ENCODE results near the gene PTPRM.
A peak's percentile ranks its signal among the peaks of the same experiment; 100 is the strongest.

PTPRM gene

GRCh38 chr18:8084160-8084559, 517.0 kb downstream of the PTPRM start:
- FAIRE-seq (no peak), DNase-seq (ENCODE audit: low spot score) (peak; percentile 43)

GRCh38 chr18:8088626-8089025, 521.5 kb downstream of the PTPRM start:
- DNase-seq (ENCODE audit: low spot score) (no peak), FAIRE-seq (no peak)

- DNase-seq (ENCODE audit: low spot score) (no peak), FAIRE-seq (no peak)
Measured at GRCh38 chr18:8091035-8091434, 523.9 kb downstream of the PTPRM start.

- FAIRE-seq: no peak
- no peak for DNase-seq (ENCODE audit: low spot score)
Measured at GRCh38 chr18:8095947-8096570, 528.9 kb downstream of the PTPRM start.

GRCh38 chr18:8097399-8097798, 530.3 kb downstream of the PTPRM start:
- no peak for FAIRE-seq
- DNase-seq (ENCODE audit: low spot score): no peak

GRCh38 chr18:8097927-8098326, 530.8 kb downstream of the PTPRM start:
- no peak for DNase-seq (ENCODE audit: low spot score)
- no peak for FAIRE-seq

- peak; percentile 88 for FAIRE-seq
Measured at GRCh38 chr18:8106603-8107002, 539.5 kb downstream of the PTPRM start.

GRCh38 chr18:8107426-8107825, 540.3 kb downstream of the PTPRM start:
- FAIRE-seq (peak; percentile 95), DNase-seq (ENCODE audit: low spot score) (peak; percentile 73)

More at GRCh38 chr18:8106603-8107002, 539.5 kb downstream of the PTPRM start:
- DNase-seq (ENCODE audit: low spot score): peak; percentile 58

- FAIRE-seq: no peak
- DNase-seq (ENCODE audit: low spot score): no peak
Measured at GRCh38 chr18:8114480-8114879, 547.4 kb downstream of the PTPRM start.

- FAIRE-seq (peak; percentile 2), DNase-seq (ENCODE audit: low spot score) (peak; percentile 23)
Measured at GRCh38 chr18:8116341-8117005, 549.4 kb downstream of the PTPRM start.

GRCh38 chr18:8117006-8117371, 549.9 kb downstream of the PTPRM start:
- FAIRE-seq: no peak
- no peak for DNase-seq (ENCODE audit: low spot score)

GRCh38 chr18:8121101-8121500, 554.0 kb downstream of the PTPRM start:
- FAIRE-seq: no peak
- DNase-seq (ENCODE audit: low spot score): no peak

GRCh38 chr18:8121942-8122480, 554.9 kb downstream of the PTPRM start:
- DNase-seq (ENCODE audit: low spot score) (peak; percentile 71), FAIRE-seq (peak; percentile 91)

- peak; percentile 35 for DNase-seq (ENCODE audit: low spot score)
- FAIRE-seq: no peak
Measured at GRCh38 chr18:8124232-8125146, 557.4 kb downstream of the PTPRM start.

GRCh38 chr18:8130096-8130495, 563.0 kb downstream of the PTPRM start:
- no peak for DNase-seq (ENCODE audit: low spot score)
- no peak for FAIRE-seq

- no peak for DNase-seq (ENCODE audit: low spot score)
Measured at GRCh38 chr18:8133032-8133431, 565.9 kb downstream of the PTPRM start.

GRCh38 chr18:8133888-8134287, 566.8 kb downstream of the PTPRM start:
- no peak for DNase-seq (ENCODE audit: low spot score)
- FAIRE-seq: no peak

More at GRCh38 chr18:8133032-8133431, 565.9 kb downstream of the PTPRM start:
- FAIRE-seq: no peak

- FAIRE-seq (no peak), DNase-seq (ENCODE audit: low spot score) (no peak)
Measured at GRCh38 chr18:8139127-8139527, 572.0 kb downstream of the PTPRM start.

GRCh38 chr18:8139891-8140406, 572.8 kb downstream of the PTPRM start:
- DNase-seq (ENCODE audit: low spot score) (no peak), FAIRE-seq (no peak)

- no peak for FAIRE-seq
- no peak for DNase-seq (ENCODE audit: low spot score)
Measured at GRCh38 chr18:8140841-8141501, 573.9 kb downstream of the PTPRM start.

- no peak for FAIRE-seq
Measured at GRCh38 chr18:8142131-8142711, 575.1 kb downstream of the PTPRM start.

More at GRCh38 chr18:8142131-8142711, 575.1 kb downstream of the PTPRM start:
- DNase-seq (ENCODE audit: low spot score): no peak
